Activated CD4-positive, alpha-beta memory T cell treated with anti-CD3 and anti-CD28 coated beads for 36 hours (primary cell): Measurements from ENCODE around the gene EXOSC6. TPM values are rescaled to one million over a fixed set of nuclear protein-coding genes. Genes with fewer than 3 reads are reported as not detected.
"Not testable (repeated sequence)": the region's sequence is repeated elsewhere in the genome, so short reads cannot be mapped to it uniquely, and the experiment has no call there.

Source experiments
- CTCF ChIA-PET: fragments of 350-600 bp; sonication (Branson Sonifier 250); formaldehyde crosslinking; loops from one replicate; lab custom pipeline; 2021; ENCODE audit warnings: antibody characterized with exemption, inconsistent platforms; lab: Charles Lee
- POLR2A ChIA-PET: fragments of 350-600 bp; sonication (Branson Sonifier 250); formaldehyde crosslinking; loops from one replicate; lab custom pipeline; 2021; ENCODE audit warnings: antibody characterized with exemption; lab: Charles Lee
- DNase-seq: peaks from one replicate; pipeline ENCODE4 v3.0.0-alpha.2; 2020
- H3K27ac Mint-ChIP-seq: one replicate; pipeline ENCODE4 v1.8.0; 2021; ENCODE audit warnings: mixed read lengths
- H3K27me3 Mint-ChIP-seq: one replicate; pipeline ENCODE4 v1.8.0; 2021; ENCODE audit warnings: mixed read lengths
- H3K36me3 Mint-ChIP-seq: one replicate; pipeline ENCODE4 v1.8.0; 2021; ENCODE audit warnings: mixed read lengths
- H3K4me1 Mint-ChIP-seq: one replicate; pipeline ENCODE4 v1.8.0; 2021; ENCODE audit warnings: low read depth, mixed read lengths
- H3K4me3 Mint-ChIP-seq: one replicate; pipeline ENCODE4 v1.8.0; 2021; ENCODE audit warnings: mild to moderate bottlenecking, mixed read lengths
- H3K9me3 Mint-ChIP-seq: one replicate; pipeline ENCODE4 v1.8.0; 2021; ENCODE audit warnings: mixed read lengths
- intact Hi-C: fragments of 100-400 bp; cut with micrococcal nuclease; formaldehyde crosslinking; loops from one replicate; pipeline ENCODE4 v1.15.1; 2023
- total RNA-seq, 2 experiments: library from RNA; stranded (reverse); gene quantifications; one replicate each; pipeline ENCODE4 v1.2.3, GENCODE V29; 2021

EXOSC6 gene
- total RNA-seq, result 10 to 100 TPM; 22.3 to 24.5 TPM

GRCh38 chr16:70251629-70252354 is at the start of gene EXOSC6:
Gene EXOSC6, minus strand, starts transcription at chr16:70251940. Its CDS starts 40 bp downstream, at chr16:70251900.
- intact Hi-C loops, result loop anchor here (1.0 to 10.0 kb wide), 3 partner anchors 38 to 303 kb away; partner anchors contain the start of genes AARS1, COG4 and SF3B3
- ChIA-PET POLR2A (interaction anchor here (1.2 to 2.3 kb wide), 6 partner anchors 20 to 273 kb away, joined by 3 to 10 read pairs (median 7); partner anchors contain the start of genes AARS1, DDX19A and DDX19B), CTCF (interaction anchor here (0.6 to 5.3 kb wide), 19 partner anchors 11 to 633 kb away, joined by 3 to 26 read pairs (median 4); partner anchors contain the start of genes AARS1 and DDX19B)
- Mint-ChIP-seq H3K4me3 (peak within 1 kb of the TSS; percentile 84), H3K9me3 (no peaks in the 10 kb centered on the region), H3K36me3 (peaks cover 42% of the 10 kb centered on the region), H3K27ac (peak within 1 kb of the TSS; percentile 94), H3K27me3 (no peaks in the 10 kb centered on the region), H3K4me1 (peaks cover 19% of the 10 kb centered on the region)
- peak; percentile 96 for DNase-seq

DNA sequence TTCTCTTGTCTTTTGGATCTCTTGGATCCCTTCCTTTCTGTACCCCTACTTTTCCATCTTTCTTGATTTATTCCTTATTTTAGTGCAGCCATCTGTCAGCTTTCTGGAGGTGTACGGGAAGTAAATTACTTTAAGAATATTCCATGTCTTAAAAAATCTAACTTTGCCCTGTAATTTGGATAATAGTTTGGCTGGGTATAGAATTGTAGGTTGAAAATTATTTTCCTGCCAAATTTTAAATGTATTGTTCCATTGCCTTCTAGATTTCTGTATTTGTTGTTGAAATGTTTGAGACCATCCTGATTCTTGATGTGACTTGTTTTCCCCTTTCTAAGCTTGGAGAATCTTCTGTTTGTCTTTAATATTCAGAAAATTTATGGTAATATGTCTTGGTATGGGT is 49.4 kb upstream of the EXOSC6 start:
- Mint-ChIP-seq H3K9me3 (peaks cover 10% of the 10 kb centered on the region), H3K4me3 (peak overlapping the region; percentile 8), H3K36me3 (peaks cover 23% of the 10 kb centered on the region), H3K27me3 (no peaks in the 10 kb centered on the region), H3K4me1 (peaks cover 46% of the 10 kb centered on the region), H3K27ac (no peak overlapping the region)
- ChIA-PET POLR2A (interaction anchor here (0.6 to 2.8 kb wide), 3 partner anchors 10 to 183 kb away, joined by 3 to 9 read pairs (median 3); partner anchors contain the start of gene DDX19A), CTCF (no interaction called here)
- intact Hi-C loops, result no loop called here
- DNase-seq, result no peak

- ChIA-PET CTCF (interaction anchor here (1.0 to 2.3 kb wide), 3 partner anchors 31 to 48 kb away, joined by 3 to 6 read pairs (median 3); no protein-coding TSS in a partner anchor), POLR2A (interaction anchor here (1.0 to 3.3 kb wide), 7 partner anchors 8 to 82 kb away, joined by 3 to 32 read pairs (median 7); partner anchors contain the start of genes AARS1, DDX19A and EXOSC6)
- Mint-ChIP-seq H3K36me3 (peaks cover 20% of the 10 kb centered on the region), H3K9me3 (peaks cover 10% of the 10 kb centered on the region), H3K27me3 (no peaks in the 10 kb centered on the region), H3K4me3 (peak within 1 kb of the TSS; percentile 91), H3K4me1 (peaks cover 36% of the 10 kb centered on the region), H3K27ac (peak within 1 kb of the TSS; percentile 91)
- intact Hi-C loops, result loop anchor here (1.0 kb wide), 2 partner anchors 10 to 47 kb away; partner anchors contain the start of genes AARS1 and DDX19A
- DNase-seq, result peak; percentile 81
These were observed 47.5 kb upstream of the EXOSC6 start, which contains the start of gene DDX19B for GRCh38 chr16:70298988-70299938. Gene DDX19B, plus strand, starts transcription at chr16:70299186. Its CDS starts 112 bp downstream, at chr16:70299298.

DNA sequence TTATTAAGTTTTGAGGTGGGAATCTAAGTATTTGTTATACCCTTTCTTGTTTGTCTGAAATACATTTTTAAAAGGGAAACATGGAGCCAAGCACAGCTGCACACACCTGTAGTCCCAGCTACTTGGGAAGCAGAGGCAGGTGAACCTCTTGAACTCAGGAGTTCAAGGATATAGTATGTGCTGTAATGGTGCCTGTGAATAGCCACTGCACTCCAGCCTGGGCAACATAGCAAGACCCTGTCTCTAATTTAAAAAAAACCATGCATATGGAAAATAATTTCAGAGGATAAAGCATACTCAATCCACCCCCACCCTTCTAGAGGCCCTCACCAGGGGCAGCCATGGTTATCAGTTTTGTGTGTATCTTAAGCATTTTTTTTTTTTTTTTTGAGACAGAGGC is 43.9 kb upstream of the EXOSC6 start:
- Mint-ChIP-seq H3K4me3 (no peak overlapping the region), H3K36me3 (no peaks in the 10 kb centered on the region), H3K4me1 (peaks cover 24% of the 10 kb centered on the region), H3K9me3 (no peaks in the 10 kb centered on the region), H3K27ac (no peak overlapping the region), H3K27me3 (no peaks in the 10 kb centered on the region)
- ChIA-PET CTCF (no interaction called here), POLR2A (interaction anchor here (0.6 kb wide), 1 partner anchor 181 kb away, joined by 3 read pairs; the partner anchor contains the start of gene PDPR)
- intact Hi-C loops, result no loop called here
- DNase-seq, result no peak

GRCh38 chr16:70294385-70295025 is 42.8 kb upstream of the EXOSC6 start:
- ChIA-PET CTCF (no interaction called here), POLR2A (no interaction called here)
- no peaks in the 10 kb centered on the region for H3K9me3 Mint-ChIP-seq
- H3K27ac Mint-ChIP-seq, result no peak overlapping the region
- no peaks in the 10 kb centered on the region for H3K27me3 Mint-ChIP-seq
- H3K36me3 Mint-ChIP-seq, result no peaks in the 10 kb centered on the region
- no peak for DNase-seq
- H3K4me1 Mint-ChIP-seq, result peaks cover 18% of the 10 kb centered on the region
- intact Hi-C loops, result no loop called here
- no peak overlapping the region for H3K4me3 Mint-ChIP-seq

DNA sequence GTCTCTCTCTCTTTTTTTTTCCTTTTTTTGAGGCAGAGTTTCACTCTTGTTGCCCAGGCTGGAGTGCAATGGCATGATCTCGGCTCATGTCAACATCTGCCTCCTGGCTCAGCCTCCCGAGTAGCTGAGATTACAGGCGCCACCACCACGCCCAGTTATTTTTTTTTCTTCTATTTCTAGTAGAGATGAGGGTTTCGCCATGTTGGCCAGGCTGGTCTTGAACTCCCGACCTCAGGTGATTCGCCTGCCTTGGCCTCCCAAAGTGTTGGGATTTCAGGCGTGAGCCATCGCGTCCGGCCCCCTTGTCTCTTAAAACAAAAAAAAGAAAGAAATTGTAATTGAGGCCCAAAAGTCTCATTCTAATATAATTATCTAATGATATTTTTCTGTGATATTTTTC is 40.4 kb upstream of the EXOSC6 start:
- peaks cover 22% of the 10 kb centered on the region for H3K4me1 Mint-ChIP-seq
- DNase-seq, H3K27ac Mint-ChIP-seq, H3K27me3 Mint-ChIP-seq, intact Hi-C loops, H3K36me3 Mint-ChIP-seq, H3K9me3 Mint-ChIP-seq, H3K4me3 Mint-ChIP-seq, CTCF ChIA-PET: not testable (repeated sequence)
- POLR2A ChIA-PET, result interaction anchor here (0.7 to 2.5 kb wide), 2 partner anchors 9 to 64 kb away, joined by 7 to 9 read pairs; no protein-coding TSS in a partner anchor

DNA sequence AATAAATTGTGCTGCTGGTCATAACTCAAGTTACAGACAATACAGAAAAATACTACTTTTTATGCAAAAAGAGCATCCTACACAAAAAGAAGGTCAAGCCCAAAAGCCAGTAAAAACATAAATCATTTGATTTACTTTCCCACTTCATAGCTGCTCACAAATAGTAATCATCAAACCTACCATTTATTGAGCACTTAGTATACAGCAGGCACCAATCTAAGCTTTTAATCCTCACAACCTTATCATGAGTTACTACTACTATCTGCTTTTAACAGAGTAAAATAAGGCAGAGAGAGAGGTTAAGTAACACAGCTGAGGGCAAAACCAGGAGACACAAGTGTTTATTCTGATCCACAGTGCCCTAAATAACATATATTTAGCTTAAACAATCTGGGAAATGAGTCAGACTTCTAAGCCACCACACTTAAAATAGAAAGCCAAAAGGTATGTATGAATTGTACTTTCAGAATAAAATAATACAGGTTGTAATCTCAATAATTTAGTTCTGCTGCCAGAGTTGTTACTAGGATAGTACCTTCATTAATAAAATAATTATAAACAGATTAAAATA is 39.3 kb upstream of the EXOSC6 start:
- ChIA-PET CTCF (interaction anchor here (0.9 kb wide), 1 partner anchor 16 kb away, joined by 3 read pairs; no protein-coding TSS in a partner anchor), POLR2A (interaction anchor here (0.7 to 2.5 kb wide), 3 partner anchors 10 to 82 kb away, joined by 3 to 9 read pairs (median 3); partner anchors contain the start of gene DDX19A)
- Mint-ChIP-seq H3K27ac (peak overlapping the region; percentile 38), H3K36me3 (peaks cover 9% of the 10 kb centered on the region), H3K4me3 (no peak overlapping the region), H3K27me3 (peaks cover 2% of the 10 kb centered on the region), H3K4me1 (peaks cover 22% of the 10 kb centered on the region), H3K9me3 (no peaks in the 10 kb centered on the region)
- intact Hi-C loops, result no loop called here
- no peak for DNase-seq

GRCh38 chr16:70289229-70290094 is 37.7 kb upstream of the EXOSC6 start, which contains the start of gene AARS1:
Gene AARS1, minus strand, starts transcription at chr16:70289506. Its CDS starts 6,743 bp downstream, at chr16:70282763.
- POLR2A ChIA-PET, result interaction anchor here (0.6 to 2.9 kb wide), 12 partner anchors 9 to 1480 kb away, joined by 3 to 32 read pairs (median 8); partner anchors contain the start of genes DDX19A, DDX19B and EXOSC6
- peak; percentile 97 for DNase-seq
- H3K36me3 Mint-ChIP-seq, result peaks cover 19% of the 10 kb centered on the region
- H3K4me1 Mint-ChIP-seq, result peaks cover 31% of the 10 kb centered on the region
- no peaks in the 10 kb centered on the region for H3K9me3 Mint-ChIP-seq
- peaks cover 2% of the 10 kb centered on the region for H3K27me3 Mint-ChIP-seq
- CTCF ChIA-PET, result interaction anchor here (1.0 to 1.5 kb wide), 3 partner anchors 16 to 37 kb away, joined by 3 to 11 read pairs (median 3); partner anchors contain the start of gene EXOSC6
- intact Hi-C loops, result loop anchor here (1.0 to 2.0 kb wide), 4 partner anchors 10 to 233 kb away; partner anchors contain the start of genes COG4, DDX19A, DDX19B and SF3B3
- peak within 1 kb of the TSS; percentile 98 for H3K4me3 Mint-ChIP-seq
- H3K27ac Mint-ChIP-seq, result peak within 1 kb of the TSS; percentile 98

- Mint-ChIP-seq H3K4me3 (peak overlapping the region; percentile 98), H3K27ac (peak overlapping the region; percentile 45), H3K4me1 (peaks cover 45% of the 10 kb centered on the region), H3K36me3 (peaks cover 31% of the 10 kb centered on the region)
- ChIA-PET POLR2A (interaction anchor here (2.1 to 2.9 kb wide), 4 partner anchors 12 to 237 kb away, joined by 14 to 32 read pairs (median 23); partner anchors contain the start of genes DDX19A and DDX19B), CTCF (interaction anchor here (0.7 to 0.8 kb wide), 2 partner anchors 20 to 358 kb away, joined by 3 read pairs; no protein-coding TSS in a partner anchor)
- H3K9me3 Mint-ChIP-seq, H3K27me3 Mint-ChIP-seq, DNase-seq, intact Hi-C loops: not testable (repeated sequence)
These were observed 35.7 kb upstream of the EXOSC6 start for GRCh38 chr16:70287304-70287971.
